ENCODE data around the gene VWA3A.

Gene VWA3A

DNA sequence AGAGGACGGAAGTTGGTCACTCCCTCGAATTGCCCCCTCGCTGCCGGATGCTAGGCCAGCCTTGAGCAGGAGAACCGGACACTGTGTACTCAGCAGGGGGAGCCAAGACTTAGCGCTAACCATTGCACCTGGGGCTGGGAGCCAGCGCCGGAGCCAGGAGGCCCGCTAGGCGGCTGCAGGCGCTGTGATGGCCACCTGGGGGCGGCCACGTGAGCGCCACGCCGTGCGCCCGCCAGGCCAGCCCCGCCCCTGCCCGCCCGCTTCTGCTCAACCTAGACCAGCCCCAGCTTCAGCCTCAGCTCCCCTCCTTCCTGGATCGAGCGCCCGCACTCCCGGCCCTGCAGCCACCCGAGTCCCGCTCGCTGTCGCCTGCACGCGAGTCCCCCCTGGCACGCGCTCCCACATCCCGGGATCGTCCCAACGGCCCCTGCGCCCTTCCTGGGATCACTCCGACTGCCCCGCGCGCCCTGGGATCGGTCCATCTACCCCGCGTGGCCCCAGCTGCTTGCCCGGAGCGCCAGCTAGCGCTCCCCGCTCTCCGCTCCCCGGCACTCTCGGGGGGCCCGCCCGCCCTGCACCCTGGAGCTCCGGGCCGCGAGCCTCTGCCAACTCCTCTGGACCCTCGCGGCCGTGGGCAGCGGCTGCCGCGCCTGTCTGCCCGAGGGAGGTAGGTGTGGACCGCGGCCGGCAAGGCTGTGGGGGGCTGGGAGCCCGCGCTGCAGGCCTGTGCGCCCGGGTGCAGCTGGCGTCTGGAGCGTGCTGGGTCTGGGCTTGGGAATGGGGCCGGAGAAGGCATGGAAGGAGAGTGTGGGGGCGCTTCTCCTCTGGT, 113.9 kb downstream of the VWA3A start, which contains the start of gene EEF2K:
EEF2K (plus strand) TSS at position 266 of the 829 bp plus-strand sequence. CDS start 19,452 bp downstream, outside the sequence.
- peak; percentile 78 to 91 (median 88) for DNase-seq
